Measurements from ENCODE around the gene C2orf76. TPM values are rescaled to one million over a fixed set of nuclear protein-coding genes. Genes with fewer than 3 reads are reported as not detected.

C2orf76 gene
- total and polyA plus RNA-seq, 2 of the 4 experiments (the other 2 are of a cell fraction): 10.6 to 12.6 TPM

GRCh38 chr2:119337749-119338148 is 28.9 kb downstream of the C2orf76 start:
- ATAC-seq (ENCODE audit: low read depth): no peak
- Histone ChIP-seq H3K4me1 (ENCODE audit: control insufficient read depth, insufficient read depth, low read length) (no peaks in the 10 kb centered on the region), H3K27me3 (ENCODE audit: control insufficient read depth, insufficient read depth, low read length) (no peaks in the 10 kb centered on the region), H3K79me1 (ENCODE audit: low read depth in 1 of 2, low read length in 2 of 2) (no peaks in the 10 kb centered on the region), H3K9ac (ENCODE audit: low read depth, low read length) (no peak overlapping the region), H2AFZ (replicated peaks; ENCODE audit: low read length, poor library complexity) (no peak overlapping the region), H2BK15ac (ENCODE audit: low read depth, low read length) (no peak overlapping the region), H4K91ac (ENCODE audit: insufficient read depth, low read depth, low read length) (no peak overlapping the region), H2BK5ac (ENCODE audit: low read depth, low read length, poor library complexity, severe bottlenecking) (no peak overlapping the region), H3K27ac (ENCODE audit: insufficient read depth, low read length) (no peak overlapping the region), H4K20me1 (ENCODE audit: insufficient read depth, low read length) (no peaks in the 10 kb centered on the region), H3K4me3 (ENCODE audit: insufficient read depth, low read depth, low read length) (no peak overlapping the region), H3K14ac (replicated peaks; ENCODE audit: low read depth, low read length) (no peak overlapping the region), H2BK20ac (ENCODE audit: low read depth, low read length) (no peak overlapping the region), H4K8ac (ENCODE audit: low read depth in 2 of 2, low read length in 2 of 2) (no peak overlapping the region), H3K9me1 (ENCODE audit: insufficient read depth, low read length) (no peaks in the 10 kb centered on the region), H3K18ac (ENCODE audit: low read depth, low read length) (no peak overlapping the region), H2BK120ac (ENCODE audit: low read depth, low read length) (no peak overlapping the region), H3K9me3 (ENCODE audit: control insufficient read depth, insufficient read depth, low read length) (no peaks in the 10 kb centered on the region), H3K4ac (ENCODE audit: low read depth, low read length) (no peak overlapping the region), H2AK9ac (replicated peaks; ENCODE audit: low read depth, low read length, poor library complexity) (no peak overlapping the region), H3K36me3 (ENCODE audit: control insufficient read depth, insufficient read depth, low read length) (0 out of 2 replicates have a peak, but pooled peaks cover 3% of the 10 kb centered on the region), H3K4me2 (ENCODE audit: low read depth, low read length) (no peak overlapping the region), H2AK5ac (ENCODE audit: low read depth, low read length) (no peak overlapping the region), H3K23ac (ENCODE audit: low read depth, low read length) (no peak overlapping the region), H3K56ac (ENCODE audit: extremely low read depth, insufficient read depth, low read length) (no peak overlapping the region), H4K5ac (ENCODE audit: low read depth, low read length) (no peak overlapping the region)
- BruUV-seq (replicated peaks): no TSS peak
- in situ Hi-C loops (cut with MboI; ENCODE audit: low sequenced_read_pairs): no loop called here
- ChIA-PET CTCF (no interaction called here), POLR2A (ENCODE audit: unreplicated experiment) (no interaction called here)
- TF ChIP-seq CEBPB (IDR thresholded peaks at IDR 0.05; ENCODE audit: low read depth, low read length) (no peak), CHD1 (IDR thresholded peaks at IDR 0.05; ENCODE audit: low read depth, low read length) (no peak), MAFK (IDR thresholded peaks at IDR 0.05; ENCODE audit: low read depth, low read length) (no peak)
- dilution Hi-C loops (cut with HindIII; ENCODE audit: low sequenced_read_pairs, unreplicated experiment): no loop called here
- no peak for DNase-seq
- intact Hi-C loops (cut with micrococcal nuclease): no loop called here
- no CpG with 5 or more reads among the region's 2 CpGs for WGBS, 2 experiments (ENCODE audit: extremely low coverage in 2 of 2, insufficient read length in 1 of 2)
